Measurements from ENCODE around the gene CEP152. TPM values are rescaled to one million over a fixed set of nuclear protein-coding genes. Genes with fewer than 3 reads are reported as not detected.

CEP152 gene
- total RNA-seq = 3.3 and 4.3 TPM in 2 replicates

DNA sequence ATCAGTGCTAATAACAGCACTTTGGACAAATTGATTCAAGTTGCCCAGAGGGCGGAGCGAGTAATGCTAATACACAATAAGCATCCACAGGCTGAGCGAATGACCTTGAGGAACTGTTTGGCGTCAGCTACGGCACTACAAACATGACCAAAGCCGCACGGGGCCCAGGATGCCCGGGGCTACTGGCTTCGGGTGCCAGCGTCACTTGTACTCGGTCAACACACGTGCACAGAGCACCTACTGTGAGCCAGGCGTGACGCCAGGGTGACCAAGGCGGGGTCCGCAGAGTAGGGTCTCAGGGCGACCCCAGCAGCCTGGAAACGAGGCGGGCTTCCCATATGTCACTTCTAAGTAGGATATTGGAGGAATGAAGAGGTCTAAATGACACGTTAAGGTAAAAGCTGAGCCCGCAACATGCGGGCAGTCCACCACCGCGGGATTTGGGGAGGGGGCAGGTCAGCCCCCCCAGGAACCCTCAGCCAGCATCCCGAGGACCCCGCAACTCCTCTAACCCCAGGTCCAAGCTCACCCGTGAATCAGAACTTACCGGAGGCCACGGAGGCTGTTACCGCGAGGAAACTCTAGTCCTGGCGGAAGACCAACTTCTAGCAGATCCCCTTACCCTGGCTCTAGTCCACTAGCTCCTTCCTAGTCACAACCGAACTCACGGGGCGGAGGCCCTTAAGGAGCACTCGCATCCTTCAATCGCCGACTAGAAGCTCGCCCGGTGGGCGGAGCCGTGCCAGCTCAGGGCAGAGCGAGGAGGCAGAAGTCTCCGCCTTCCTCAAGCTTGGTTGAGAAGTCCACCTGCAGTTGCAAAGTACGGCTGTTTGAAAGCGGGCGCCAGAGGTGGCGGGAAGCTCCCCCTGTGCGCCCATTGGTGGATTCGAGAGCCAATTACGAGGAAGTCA, at the start of gene CEP152:
Gene CEP152, minus strand, starts transcription at position 656 of the 911 bp plus-strand sequence. CDS start 5,420 bp downstream, outside the sequence.

Other genes starting within 250 kb of the CEP152 start
- 1,130 and 2,934 TPM in 2 replicates for gene FBN1, start 165.4 kb downstream of the CEP152 start, total RNA-seq
- 127 and 139 TPM in 2 replicates for gene EID1, start 67.1 kb upstream of the CEP152 start, total RNA-seq
- 0.22 and 0.79 TPM in 2 replicates for gene SHC4, start 152.8 kb upstream of the CEP152 start, total RNA-seq
- gene SECISBP2L, start 235.4 kb upstream of the CEP152 start, total RNA-seq = 53.1 and 136 TPM in 2 replicates